Stimulated activated CD4-positive, alpha-beta T cell treated with anti-CD3 and anti-CD28 coated beads, Interleukin-12 subunit alpha, Interleukin-12 subunit beta, amount 100 ng/mL, for 48 hours (primary cell): ENCODE measurements around the gene ASGR1.

Experiments used
- DNase-seq, 3 donors: peaks; one replicate each; pipeline ENCODE4 v3.0.0-alpha.2; 2020; ENCODE audit warnings: low read depth in 2 of 3, low spot score in 1 of 3

ASGR1 gene

GRCh38 chr17:7216242-7217112, 37.3 kb upstream of the ASGR1 start:
- DNase-seq: no peak

DNA sequence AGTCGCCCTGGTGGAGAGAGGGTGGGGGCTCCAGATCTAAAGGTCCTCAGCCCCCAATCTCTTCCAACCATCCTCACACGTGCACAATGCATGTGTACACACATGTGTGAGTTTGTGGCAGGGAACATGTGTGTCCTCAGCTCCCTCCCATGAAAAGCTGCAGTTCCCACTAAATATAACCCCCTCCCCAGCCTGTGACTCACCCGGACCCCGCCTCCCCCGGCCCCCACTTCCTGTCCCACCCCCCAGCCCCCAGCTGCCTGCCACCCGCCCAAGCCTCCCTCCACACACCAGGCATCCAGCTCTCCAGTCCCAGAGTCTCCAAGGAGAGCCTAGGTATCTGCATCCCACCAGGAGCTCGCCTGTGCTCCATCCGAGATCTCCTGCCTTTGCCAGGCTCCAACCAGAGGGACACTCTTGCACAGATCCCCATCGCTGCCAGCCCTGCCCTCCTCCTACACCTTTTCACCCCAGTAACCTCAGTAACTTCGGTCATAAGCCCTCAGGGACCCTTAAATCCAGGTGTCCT, 36.5 kb upstream of the ASGR1 start:
- DNase-seq: no peak

DNA sequence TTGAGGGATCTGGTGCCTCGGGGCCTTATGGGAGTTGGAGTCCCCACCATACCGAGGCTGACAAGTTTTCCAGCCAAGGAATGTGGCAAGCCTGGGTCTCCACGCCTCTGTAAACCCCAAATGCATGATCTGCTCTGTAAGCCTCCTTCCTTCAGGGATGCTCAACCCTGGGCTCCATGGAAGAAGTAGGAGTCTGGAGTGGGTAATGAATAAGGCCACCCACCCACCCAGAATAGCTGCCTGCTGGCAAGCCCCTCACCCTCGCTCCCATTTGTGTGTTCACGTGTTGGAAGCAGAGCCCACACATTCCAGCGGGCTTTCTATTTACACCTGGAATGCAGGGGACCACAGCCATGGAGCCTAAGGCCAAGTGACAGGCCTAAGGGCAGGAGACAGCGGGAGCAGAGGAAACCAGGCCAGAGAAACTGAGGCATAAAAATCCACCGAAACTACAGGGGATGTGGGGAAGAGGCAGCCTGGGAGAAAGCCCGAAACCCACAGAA, 36.0 kb upstream of the ASGR1 start:
- no peak for DNase-seq

- DNase-seq: peak; percentile 99 to 100 (median 100)
Observed at GRCh38 chr17:7214300-7215135, 35.3 kb upstream of the ASGR1 start.

- peak in 2 of 3 donors; percentile 51 to 61 for DNase-seq
Observed at GRCh38 chr17:7213895-7214299, 34.7 kb upstream of the ASGR1 start.

GRCh38 chr17:7211491-7212273, 32.5 kb upstream of the ASGR1 start:
- no peak for DNase-seq

DNA sequence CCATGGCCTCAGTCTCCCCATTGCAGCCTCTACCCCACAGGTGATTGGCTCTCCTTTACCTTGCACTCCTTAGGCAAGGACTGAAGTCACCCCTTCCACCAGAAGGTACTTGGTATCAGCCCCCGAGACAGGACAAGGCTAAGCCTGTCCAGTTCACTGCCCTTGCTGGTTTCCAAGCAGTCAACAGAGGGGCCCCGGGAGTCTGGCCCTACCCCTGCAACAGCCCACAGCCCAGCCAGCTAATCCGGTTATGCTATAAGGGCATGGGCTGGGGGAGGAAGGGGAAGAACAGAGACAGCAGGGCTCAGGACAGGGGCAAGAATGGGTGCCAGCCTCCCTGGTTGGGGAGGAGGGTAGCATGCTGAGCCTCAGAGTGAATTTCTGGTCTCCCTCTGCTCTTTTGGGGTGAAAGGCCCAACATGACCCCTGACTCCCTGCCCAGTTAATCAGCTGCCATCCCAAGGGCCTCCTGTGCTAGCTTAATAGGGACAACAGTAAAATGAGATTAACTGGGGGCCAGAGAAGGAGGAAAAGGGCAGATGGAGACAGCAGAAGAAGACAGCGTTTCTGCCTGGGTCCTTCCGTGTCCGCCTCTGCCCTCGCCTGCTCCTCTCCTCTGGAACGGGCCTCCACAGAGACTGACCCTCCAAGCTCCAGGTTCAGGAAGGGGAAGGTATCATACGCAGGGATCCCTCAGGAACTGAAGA, 29.7 kb upstream of the ASGR1 start:
- DNase-seq: no peak

DNA sequence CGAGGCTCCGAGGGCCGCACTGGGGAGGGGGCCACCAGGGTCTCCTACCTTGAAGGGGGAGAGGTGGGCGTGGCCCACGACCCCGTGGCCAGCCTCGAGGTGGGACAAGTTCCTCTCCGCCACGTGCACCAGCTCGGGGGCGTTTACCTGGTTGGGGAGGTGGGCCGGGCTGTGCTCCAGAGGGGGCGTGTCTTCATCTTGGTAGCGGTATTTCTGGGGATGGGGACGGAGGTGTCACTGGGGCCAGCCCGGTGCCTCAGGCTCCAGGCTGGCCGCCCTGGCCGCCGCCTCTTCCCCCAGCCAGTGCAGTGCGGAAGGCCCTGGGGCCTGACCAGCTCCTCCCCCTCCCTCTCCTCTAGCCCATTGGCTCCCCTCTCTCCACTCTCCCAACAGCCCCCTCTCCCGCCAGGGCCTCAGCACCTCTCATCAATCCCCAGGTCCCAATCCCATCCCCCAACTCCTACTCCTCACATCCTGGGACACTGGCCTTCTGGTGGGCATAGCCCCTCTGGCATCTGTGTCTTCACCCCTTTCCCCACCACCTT, 28.9 kb upstream of the ASGR1 start:
- DNase-seq: no peak

DNA sequence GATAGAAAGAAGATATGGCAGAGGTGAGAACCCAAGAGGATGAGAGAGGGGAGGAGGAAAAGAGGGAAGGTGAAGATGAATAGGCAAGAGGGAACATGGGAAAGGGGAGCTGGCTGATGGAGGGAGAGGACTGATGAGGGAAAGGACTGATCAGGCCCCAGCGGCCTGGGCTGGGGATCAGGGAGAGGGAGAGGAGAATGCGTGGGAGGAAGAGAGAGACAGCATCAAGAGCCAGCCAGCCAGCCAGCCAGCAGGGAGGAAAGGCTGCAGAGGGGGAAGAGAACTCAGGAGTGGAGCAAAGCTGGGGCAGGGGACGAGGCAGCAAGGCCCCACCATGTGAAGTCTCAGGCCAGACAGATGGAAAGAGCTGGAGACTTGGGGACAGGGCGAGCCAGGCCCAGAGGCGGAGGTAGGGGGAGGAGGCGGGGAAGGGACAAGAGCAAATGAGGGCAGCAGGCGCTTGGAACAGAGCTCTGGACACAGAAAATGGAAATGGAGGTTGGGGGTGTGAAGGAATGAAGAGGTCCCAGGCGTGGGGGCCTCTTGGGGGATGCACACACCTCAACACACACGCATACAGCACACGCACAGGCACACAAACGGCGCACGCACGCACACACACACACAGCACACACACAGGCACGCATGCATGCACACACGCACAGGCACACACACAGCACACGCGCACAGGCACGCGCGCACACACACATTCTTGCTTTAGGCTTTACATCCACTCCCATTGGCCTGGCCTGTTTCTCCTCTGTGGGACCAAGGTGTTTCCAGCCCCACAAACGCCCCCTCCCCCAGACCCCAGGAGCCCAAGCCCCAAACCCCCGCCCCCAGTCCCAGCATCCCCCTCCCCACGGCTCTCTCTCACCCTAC, 28.2 kb upstream of the ASGR1 start:
- DNase-seq: no peak

GRCh38 chr17:7205561-7205960, 26.4 kb upstream of the ASGR1 start:
- DNase-seq: no peak

DNA sequence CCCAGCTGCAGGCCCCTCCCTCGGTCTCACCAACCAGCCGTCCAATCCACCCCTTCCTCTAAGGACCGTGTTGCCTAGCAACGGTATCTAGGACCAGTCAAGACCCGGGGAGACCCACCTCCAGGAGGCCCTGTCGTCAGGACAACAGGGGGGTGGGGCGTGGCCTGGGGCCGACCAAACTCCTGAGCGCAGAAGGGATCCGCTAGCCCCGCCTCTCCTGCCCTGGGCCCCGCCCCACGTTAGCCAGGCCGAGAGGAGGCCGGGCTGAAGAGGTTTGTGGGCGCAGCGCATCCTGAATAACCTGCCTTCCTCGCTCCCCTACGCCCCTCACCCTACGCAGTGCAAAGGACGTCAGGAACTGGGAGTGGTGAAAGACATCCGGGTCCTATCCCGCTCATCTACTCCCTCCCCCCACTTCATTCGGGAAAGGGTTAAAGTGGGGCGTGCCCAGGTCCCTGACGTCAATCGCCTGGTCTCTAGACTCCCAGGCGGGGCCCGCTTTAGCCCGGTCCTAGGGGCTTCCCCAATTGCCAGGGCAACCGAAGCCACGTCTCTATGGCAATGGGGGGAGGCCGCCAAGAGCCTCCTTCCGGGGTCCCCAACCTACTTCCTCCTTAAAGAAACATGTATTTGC, 25.8 kb upstream of the ASGR1 start:
- DNase-seq: peak; percentile 79 to 89 (median 89)

GRCh38 chr17:7204336-7204735, 25.2 kb upstream of the ASGR1 start:
- no peak for DNase-seq

GRCh38 chr17:7203391-7203790, 24.2 kb upstream of the ASGR1 start:
- no peak for DNase-seq

DNA sequence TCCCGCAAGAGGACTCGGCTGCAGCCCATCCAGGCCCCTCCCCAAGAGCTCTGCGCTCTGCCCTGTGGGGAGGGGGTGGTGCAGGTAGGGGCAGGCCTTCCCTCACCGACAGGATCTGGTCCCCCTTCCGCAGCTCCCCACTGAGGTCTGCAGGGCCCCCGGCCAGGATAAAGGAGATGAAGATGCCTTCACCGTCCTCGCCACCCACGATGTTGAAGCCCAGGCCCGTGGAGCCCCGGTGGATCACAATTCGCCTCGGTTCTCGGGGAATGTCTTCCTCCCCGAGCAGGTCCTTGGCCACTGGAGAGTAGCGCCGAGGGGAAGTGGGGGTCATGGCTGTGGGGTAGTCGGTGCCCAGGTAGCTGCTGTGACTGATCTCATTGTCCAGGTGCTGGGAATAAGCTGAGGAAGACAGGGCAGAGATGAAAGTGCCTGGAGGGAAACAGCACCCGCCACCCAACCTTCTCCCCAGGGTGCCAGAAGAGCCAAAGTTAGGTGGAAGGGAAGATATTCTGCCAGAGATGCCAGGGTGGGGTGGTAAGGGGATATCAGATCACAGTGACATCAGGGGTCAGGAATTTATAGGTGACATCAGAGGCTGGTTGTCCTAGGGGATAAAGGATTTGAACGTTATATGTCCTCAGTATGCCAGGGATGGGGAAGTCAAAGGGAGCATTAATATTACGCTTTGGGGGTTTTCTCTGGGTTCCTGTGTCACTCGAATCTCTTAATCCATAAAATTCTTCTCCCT, 17.7 kb upstream of the ASGR1 start:
- DNase-seq: no peak

DNA sequence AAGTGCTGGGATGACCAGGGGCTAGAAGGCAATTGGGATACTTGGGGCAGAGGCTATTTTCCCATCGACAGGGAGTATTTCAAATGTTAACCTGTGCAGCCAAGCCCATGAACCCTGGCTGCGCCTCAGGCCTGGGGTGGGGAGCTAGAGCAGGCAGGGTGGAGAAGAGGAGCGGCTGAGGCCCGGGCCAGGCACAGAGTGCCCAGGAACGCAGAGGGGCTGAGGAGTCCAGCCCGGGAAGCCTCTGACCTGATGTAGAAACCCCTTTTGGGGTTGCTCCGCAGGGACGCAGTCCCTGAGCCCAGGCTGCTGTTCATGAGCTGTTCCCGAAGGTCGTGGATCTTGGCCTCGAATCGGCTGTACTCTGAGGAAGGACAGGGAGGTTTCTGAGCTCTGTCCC, 16.8 kb upstream of the ASGR1 start:
- DNase-seq: no peak

DNA sequence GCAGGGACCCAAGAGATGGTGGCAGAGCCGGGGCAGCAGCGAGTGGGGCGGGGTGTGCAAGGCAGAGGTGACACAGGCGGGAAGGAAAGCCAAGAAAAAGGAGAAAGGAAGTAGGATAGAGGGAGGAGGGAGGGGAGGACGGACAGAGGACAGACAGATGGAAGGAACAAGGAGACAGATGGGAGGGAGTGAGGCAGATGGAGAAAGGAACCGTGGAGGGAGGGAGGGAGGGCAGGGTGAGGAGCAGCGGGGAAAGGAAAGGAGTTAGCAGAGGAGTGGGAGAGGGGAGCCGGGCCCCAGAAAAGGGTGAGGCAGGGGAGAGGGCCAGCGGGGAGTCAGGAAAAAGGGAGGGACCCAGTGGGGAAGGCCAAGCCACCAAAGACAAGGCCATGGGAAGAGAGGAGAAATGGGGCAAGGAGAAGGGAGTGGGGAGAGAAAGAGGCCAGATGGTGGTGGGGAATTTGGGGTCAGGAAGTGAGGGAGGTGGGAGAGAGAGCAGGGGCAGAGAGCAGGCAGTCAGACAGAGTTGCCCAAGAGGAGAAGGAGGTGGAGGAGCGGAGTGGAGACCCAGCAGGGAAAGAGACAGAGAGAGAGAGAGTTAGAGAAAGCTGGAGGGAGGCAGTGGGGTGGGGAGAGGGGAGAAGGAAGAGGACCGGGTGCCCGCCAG, 13.2 kb upstream of the ASGR1 start:
- no peak for DNase-seq

DNA sequence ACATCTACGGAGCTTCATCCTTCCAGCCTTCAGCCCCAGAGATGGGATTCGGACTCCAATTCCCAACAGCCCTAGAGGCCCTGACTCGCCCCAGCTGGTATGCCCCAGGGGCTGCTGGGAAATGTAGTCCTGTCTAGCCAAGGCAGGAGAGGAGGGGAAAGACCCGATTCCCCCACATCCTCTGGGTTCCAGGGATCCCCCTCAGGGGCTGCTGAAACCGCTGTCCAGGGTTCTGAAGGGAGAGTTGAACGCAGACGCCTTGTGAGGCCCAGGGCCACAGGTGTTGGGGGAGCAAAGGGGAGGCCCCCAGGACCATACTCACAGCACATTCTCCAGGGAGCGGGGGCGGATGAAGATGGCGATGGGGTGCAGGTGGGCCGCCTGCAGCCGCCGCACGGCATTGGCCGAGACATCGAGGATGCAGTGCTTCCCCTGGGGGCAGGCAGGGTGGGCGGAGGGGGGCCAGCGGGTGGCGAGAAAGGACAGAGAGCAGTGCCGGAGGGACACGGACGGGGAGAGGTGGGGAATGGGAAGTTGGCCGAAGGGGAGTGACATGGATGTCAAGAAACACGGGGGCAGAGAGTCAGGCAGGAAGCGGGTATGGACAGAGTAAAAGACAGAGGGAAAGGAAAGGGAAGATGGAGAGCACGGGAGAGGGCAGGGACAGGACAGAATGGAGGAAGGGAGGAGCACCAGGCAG, 12.6 kb upstream of the ASGR1 start:
- no peak for DNase-seq
